HL-60 (cell line): ENCODE measurements around the gene HS1BP3.
A peak's percentile ranks its signal among the peaks of the same experiment; 100 is the strongest.

Experiments
- DNase-seq, 2 experiments: peaks; one replicate each; pipeline ENCODE4 v3.0.0-alpha.2; 2010 to 2020; ENCODE audit warnings: low read depth in 1 of 2, low spot score in 1 of 2
- H3K27ac ChIP-seq: fragments of 250-450 bp; sonication (Bioruptor Pico); replicated peaks from 2 replicates; pipeline ENCODE4 v1.5.1; 2020; ENCODE audit warnings: mild to moderate bottlenecking, moderate library complexity
- H3K27me3 ChIP-seq: fragments of 250-450 bp; sonication (Bioruptor Pico); 2 replicates; pipeline ENCODE4 v1.5.1; 2021; ENCODE audit warnings: mild to moderate bottlenecking, moderate library complexity; ENCODE audit not compliant: insufficient read depth, poor library complexity, severe bottlenecking
- H3K4me3 ChIP-seq: replicated peaks from 2 replicates; pipeline ENCODE4 v1.5.1; 2011; ENCODE audit warnings: mild to moderate bottlenecking, control low read depth, low read length; ENCODE audit not compliant: insufficient read depth
- GABPA ChIP-seq: IDR thresholded peaks from 2 replicates; pipeline ENCODE4 v1.6.1; 2012; ENCODE audit warnings: low read depth
- POLR2AphosphoS5 ChIP-seq: IDR thresholded peaks from 2 replicates; pipeline ENCODE4 v1.6.1; 2012; ENCODE audit warnings: low read depth
- SPI1 ChIP-seq: IDR thresholded peaks from 2 replicates; pipeline ENCODE4 v1.6.1; 2012; ENCODE audit warnings: low read depth, mild to moderate bottlenecking, borderline replicate concordance
- long read RNA-seq: library from polyadenylated mRNA; unstranded; transcript quantifications from one replicate; pipeline ENCODE4 v2.0.0, GENCODE V29; 2020
- TF ChIP-seq, protein P1 (sequence below): IDR thresholded peaks from 2 replicates; pipeline ENCODE4 v1.6.1; 2012; ENCODE audit warnings: low read depth; ENCODE audit not compliant: insufficient replicate concordance
- TF ChIP-seq, protein P2 (sequence below): IDR thresholded peaks from one replicate; pipeline ENCODE4 v1.5.1; 2011; ENCODE audit warnings: low read length, control low read depth, inconsistent platforms; ENCODE audit not compliant: insufficient read depth

Gene HS1BP3, protein sequence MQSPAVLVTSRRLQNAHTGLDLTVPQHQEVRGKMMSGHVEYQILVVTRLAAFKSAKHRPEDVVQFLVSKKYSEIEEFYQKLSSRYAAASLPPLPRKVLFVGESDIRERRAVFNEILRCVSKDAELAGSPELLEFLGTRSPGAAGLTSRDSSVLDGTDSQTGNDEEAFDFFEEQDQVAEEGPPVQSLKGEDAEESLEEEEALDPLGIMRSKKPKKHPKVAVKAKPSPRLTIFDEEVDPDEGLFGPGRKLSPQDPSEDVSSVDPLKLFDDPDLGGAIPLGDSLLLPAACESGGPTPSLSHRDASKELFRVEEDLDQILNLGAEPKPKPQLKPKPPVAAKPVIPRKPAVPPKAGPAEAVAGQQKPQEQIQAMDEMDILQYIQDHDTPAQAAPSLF
- long read RNA-seq, transcript HS1BP3-201 (7 exons, 2,370 nt), result major isoform, 77 of 99 reads
- long read RNA-seq, partial matches to known transcripts, result 12 of 99 reads
- long read RNA-seq, other reads (novel, unspliced or antisense), result 10 of 99 reads

DNA sequence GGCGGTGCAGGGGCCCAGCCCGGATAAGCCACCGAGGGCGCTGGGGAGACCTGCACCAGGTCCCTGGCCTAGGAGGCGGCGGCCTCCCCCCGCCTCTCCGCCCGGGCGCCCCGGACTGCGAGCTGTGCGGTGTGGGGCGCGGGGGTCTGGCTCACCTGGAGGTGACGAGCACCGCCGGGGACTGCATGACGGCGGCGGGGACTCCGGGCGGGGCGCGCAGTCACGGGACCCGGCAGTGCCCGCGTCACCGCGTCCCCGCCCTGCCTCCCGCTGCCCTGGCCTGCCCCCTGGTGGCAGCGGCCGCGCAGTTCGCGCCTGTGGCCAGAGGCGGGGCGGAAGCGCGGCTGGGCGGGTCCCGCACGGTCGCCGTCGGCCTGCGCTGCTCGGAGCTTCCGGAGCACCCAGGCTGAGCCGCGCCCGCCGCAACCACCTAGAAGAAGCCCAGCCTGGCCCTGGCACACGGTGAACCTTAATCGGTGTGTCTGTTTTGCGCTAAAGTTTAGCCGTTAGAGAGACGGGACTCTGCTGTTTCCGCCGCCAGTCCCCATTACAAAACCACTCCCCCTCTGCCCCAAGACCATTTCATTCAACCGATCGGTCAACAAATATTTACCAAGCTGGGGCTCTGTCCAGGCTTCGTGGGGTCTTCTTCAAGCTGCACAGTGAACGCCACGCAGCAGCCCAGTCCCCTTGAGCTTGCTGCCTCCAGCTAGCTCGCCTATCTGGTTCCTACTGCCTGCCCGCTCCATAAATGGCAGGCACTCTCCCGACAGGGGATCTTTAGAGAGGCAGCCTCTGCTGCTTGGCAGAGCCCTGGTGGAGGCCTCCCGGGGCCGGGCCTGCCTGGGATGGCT lies at the start of gene HS1BP3:
HS1BP3 (minus strand) TSS at position 222 of the 854 bp plus-strand sequence; CDS start at position 187, 35 bp downstream.
- TF ChIP-seq, protein P1, sequence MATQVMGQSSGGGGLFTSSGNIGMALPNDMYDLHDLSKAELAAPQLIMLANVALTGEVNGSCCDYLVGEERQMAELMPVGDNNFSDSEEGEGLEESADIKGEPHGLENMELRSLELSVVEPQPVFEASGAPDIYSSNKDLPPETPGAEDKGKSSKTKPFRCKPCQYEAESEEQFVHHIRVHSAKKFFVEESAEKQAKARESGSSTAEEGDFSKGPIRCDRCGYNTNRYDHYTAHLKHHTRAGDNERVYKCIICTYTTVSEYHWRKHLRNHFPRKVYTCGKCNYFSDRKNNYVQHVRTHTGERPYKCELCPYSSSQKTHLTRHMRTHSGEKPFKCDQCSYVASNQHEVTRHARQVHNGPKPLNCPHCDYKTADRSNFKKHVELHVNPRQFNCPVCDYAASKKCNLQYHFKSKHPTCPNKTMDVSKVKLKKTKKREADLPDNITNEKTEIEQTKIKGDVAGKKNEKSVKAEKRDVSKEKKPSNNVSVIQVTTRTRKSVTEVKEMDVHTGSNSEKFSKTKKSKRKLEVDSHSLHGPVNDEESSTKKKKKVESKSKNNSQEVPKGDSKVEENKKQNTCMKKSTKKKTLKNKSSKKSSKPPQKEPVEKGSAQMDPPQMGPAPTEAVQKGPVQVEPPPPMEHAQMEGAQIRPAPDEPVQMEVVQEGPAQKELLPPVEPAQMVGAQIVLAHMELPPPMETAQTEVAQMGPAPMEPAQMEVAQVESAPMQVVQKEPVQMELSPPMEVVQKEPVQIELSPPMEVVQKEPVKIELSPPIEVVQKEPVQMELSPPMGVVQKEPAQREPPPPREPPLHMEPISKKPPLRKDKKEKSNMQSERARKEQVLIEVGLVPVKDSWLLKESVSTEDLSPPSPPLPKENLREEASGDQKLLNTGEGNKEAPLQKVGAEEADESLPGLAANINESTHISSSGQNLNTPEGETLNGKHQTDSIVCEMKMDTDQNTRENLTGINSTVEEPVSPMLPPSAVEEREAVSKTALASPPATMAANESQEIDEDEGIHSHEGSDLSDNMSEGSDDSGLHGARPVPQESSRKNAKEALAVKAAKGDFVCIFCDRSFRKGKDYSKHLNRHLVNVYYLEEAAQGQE, result no peak
- TF ChIP-seq POLR2AphosphoS5 (peak; percentile 77), GABPA (0 out of 2 replicates have a peak, but pooled peaks have one; percentile 16), SPI1 (no peak; the same call in 1 of the 2 replicates)
- TF ChIP-seq, protein P2, sequence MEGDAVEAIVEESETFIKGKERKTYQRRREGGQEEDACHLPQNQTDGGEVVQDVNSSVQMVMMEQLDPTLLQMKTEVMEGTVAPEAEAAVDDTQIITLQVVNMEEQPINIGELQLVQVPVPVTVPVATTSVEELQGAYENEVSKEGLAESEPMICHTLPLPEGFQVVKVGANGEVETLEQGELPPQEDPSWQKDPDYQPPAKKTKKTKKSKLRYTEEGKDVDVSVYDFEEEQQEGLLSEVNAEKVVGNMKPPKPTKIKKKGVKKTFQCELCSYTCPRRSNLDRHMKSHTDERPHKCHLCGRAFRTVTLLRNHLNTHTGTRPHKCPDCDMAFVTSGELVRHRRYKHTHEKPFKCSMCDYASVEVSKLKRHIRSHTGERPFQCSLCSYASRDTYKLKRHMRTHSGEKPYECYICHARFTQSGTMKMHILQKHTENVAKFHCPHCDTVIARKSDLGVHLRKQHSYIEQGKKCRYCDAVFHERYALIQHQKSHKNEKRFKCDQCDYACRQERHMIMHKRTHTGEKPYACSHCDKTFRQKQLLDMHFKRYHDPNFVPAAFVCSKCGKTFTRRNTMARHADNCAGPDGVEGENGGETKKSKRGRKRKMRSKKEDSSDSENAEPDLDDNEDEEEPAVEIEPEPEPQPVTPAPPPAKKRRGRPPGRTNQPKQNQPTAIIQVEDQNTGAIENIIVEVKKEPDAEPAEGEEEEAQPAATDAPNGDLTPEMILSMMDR, result peak; percentile 31
- Histone ChIP-seq H3K27ac (peak within 1 kb of the TSS; percentile 81), H3K4me3 (peak within 1 kb of the TSS; percentile 93), H3K27me3 (no peaks in the 10 kb centered on the region)
- DNase-seq, result peak; percentile 69 to 78

DNA sequence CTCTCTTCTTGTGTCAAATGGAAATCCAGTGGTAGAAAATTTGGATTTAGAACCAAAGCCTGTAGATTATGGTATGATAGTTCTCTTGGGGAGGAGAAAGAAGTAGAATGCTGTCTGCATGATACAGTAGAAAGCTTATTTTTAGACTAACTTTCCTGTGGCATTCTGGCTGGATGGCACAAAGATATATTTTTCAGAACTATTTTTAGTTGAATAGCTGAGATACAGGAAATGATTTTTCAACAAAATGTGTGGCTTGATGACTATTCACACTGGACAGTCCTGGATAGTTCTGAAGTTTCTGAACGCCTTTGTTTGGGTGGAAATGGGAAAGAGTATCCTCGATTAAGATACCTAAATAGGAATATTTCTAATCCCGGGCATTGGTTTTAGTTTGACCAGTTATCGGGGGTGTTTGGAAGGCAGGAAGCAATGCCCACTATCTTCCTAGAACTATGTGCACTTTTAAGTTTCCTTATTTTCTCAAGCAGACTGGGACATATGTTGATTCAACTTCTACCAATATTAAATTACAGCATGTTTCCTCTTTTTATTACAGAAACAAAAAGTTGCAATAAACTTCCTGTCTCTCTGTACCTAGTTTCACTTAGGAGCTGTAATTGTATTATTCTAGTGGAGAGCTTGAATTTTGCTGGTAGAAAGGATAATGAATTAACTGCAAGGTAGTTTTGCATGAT lies 48.2 kb upstream of the HS1BP3 start:
- DNase-seq, result no peak
- H3K4me3 ChIP-seq, result no peak overlapping the region
- TF ChIP-seq GABPA (no peak), SPI1 (no peak), POLR2AphosphoS5 (no peak)
- TF ChIP-seq, protein P2, result no peak
- TF ChIP-seq, protein P1, result no peak
- no peaks in the 10 kb centered on the region for H3K27me3 ChIP-seq
- H3K27ac ChIP-seq, result peak overlapping the region; percentile 9; the same call in 1 of the 2 replicates

DNA sequence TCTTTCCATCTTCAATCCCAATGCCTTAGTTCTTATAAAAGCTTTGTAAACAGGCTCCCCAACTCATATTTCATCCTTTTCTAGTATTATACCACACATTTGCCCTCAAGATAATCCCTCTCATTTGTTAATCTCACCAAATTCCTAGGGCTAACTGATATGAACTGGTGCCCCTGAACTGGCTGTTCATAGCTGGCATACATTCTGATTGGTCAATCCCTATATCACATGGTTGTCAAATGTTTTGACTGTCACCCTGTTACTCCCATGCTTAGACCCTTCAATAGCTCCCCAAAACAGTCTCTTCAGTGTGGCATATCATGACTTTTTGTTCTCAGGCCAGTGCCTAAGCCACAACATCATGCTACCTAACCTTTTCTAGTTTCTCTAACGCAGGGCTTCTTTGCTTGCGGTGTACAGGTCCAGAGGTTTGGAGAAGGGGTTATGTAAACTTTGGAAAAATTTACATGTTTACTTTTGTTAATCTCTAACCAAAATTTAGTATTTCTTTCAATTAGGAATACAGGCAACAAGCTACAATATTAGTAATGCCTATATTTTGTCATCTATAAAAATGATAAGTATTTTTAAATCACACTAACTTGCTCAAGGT lies 46.5 kb upstream of the HS1BP3 start:
- H3K27ac ChIP-seq, result no peak overlapping the region
- no peaks in the 10 kb centered on the region for H3K27me3 ChIP-seq
- TF ChIP-seq POLR2AphosphoS5 (no peak), SPI1 (no peak), GABPA (no peak)
- TF ChIP-seq, protein P2, result no peak
- TF ChIP-seq, protein P1, result no peak
- no peak overlapping the region for H3K4me3 ChIP-seq
- DNase-seq, result no peak
